MM.1S (cell line): ENCODE measurements around the gene SYNE4.

Source experiments
- DNase-seq: peaks from one replicate; pipeline ENCODE4 v3.0.0-alpha.2; 2015
- H2AFZ ChIP-seq: fragments of 300-600 bp; sonication (generic); 2 replicates; pipeline ENCODE4 v1.6.0; 2016; ENCODE audit warnings: antibody characterized with exemption, low read length
- H3F3A ChIP-seq: fragments of 300-600 bp; sonication (generic); 2 replicates; pipeline ENCODE4 v1.6.1; 2016; ENCODE audit warnings: mild to moderate bottlenecking, antibody characterized with exemption, low read length, moderate library complexity, mixed read lengths; ENCODE audit not compliant: insufficient read depth
- H3K27ac ChIP-seq: fragments of 300-600 bp; sonication (generic); 2 replicates; pipeline ENCODE4 v1.5.1; 2016; ENCODE audit warnings: mild to moderate bottlenecking, low read length
- H3K27me3 ChIP-seq: fragments of 300-600 bp; sonication (generic); replicated peaks from 2 replicates; pipeline ENCODE4 v1.6.0; 2016; ENCODE audit warnings: low read length; ENCODE audit not compliant: insufficient read depth
- H3K36me3 ChIP-seq: fragments of 300-600 bp; sonication (generic); replicated peaks from 2 replicates; pipeline ENCODE4 v1.6.1; 2016; ENCODE audit warnings: mild to moderate bottlenecking, low read length, mixed read lengths; ENCODE audit not compliant: insufficient read depth
- H3K4me1 ChIP-seq: fragments of 300-600 bp; sonication (generic); 2 replicates; pipeline ENCODE4 v1.6.1; 2016; ENCODE audit warnings: low read length, mixed read lengths
- H3K4me2 ChIP-seq: fragments of 300-600 bp; sonication (generic); 2 replicates; pipeline ENCODE4 v1.6.0; 2016; ENCODE audit warnings: low read depth, low read length
- H3K4me3 ChIP-seq: fragments of 300-600 bp; sonication (generic); 2 replicates; pipeline ENCODE4 v1.5.1; 2016; ENCODE audit warnings: low read length, mixed read lengths
- H3K79me2 ChIP-seq: fragments of 300-600 bp; sonication (generic); 2 replicates; pipeline ENCODE4 v1.6.1; 2016; ENCODE audit warnings: mixed run types, low read length, mixed read lengths
- H3K9ac ChIP-seq: fragments of 300-600 bp; sonication (generic); 2 replicates; pipeline ENCODE4 v1.6.1; 2016; ENCODE audit warnings: low read length, mixed read lengths
- H3K9me2 ChIP-seq: fragments of 300-600 bp; sonication (generic); replicated peaks from 2 replicates; pipeline ENCODE4 v1.6.1; 2016; ENCODE audit warnings: mild to moderate bottlenecking, low read length, mixed read lengths; ENCODE audit not compliant: insufficient read depth
- H3K9me3 ChIP-seq: fragments of 300-600 bp; sonication (generic); replicated peaks from 2 replicates; pipeline ENCODE4 v1.6.1; 2016; ENCODE audit warnings: mild to moderate bottlenecking, low read length, mixed read lengths; ENCODE audit not compliant: insufficient read depth
- H4K20me1 ChIP-seq: fragments of 300-600 bp; sonication (generic); 2 replicates; pipeline ENCODE4 v1.6.1; 2016; ENCODE audit warnings: mild to moderate bottlenecking, low read length, moderate library complexity, mixed read lengths; ENCODE audit not compliant: insufficient read depth
- CTCF ChIP-seq: fragments of 300-600 bp; sonication (generic); IDR thresholded peaks from 2 replicates; pipeline ENCODE4 v1.5.1; 2016; ENCODE audit warnings: antibody characterized with exemption, low read length, mixed read lengths
- EZH2 ChIP-seq: fragments of 300-600 bp; sonication (generic); optimal IDR thresholded peaks from 2 replicates; pipeline ENCODE3; 2017; ENCODE audit warnings: low read depth, mild to moderate bottlenecking, antibody characterized with exemption, low read length, mixed read lengths
- EZH2phosphoT487 ChIP-seq: fragments of 300-600 bp; sonication (generic); IDR thresholded peaks from 2 replicates; pipeline ENCODE4 v1.6.1; 2018; ENCODE audit warnings: antibody characterized with exemption, low read length

The SYNE4 gene

GRCh38 chr19:35990156-35990555 is 18.5 kb downstream of the SYNE4 start:
- peaks cover 25% of the 10 kb centered on the region for H3K27me3 ChIP-seq
- H3K9me3 ChIP-seq: no peaks in the 10 kb centered on the region
- no peak overlapping the region for H3K4me2 ChIP-seq
- H3K9ac ChIP-seq: no peak overlapping the region
- H3K9me2 ChIP-seq: no peaks in the 10 kb centered on the region
- no peak for DNase-seq
- TF ChIP-seq EZH2phosphoT487: no peak
- no peak for TF ChIP-seq CTCF
- TF ChIP-seq EZH2: no peak
- H3K27ac ChIP-seq: no peak overlapping the region
- H3K4me1 ChIP-seq: no peaks in the 10 kb centered on the region
- no peaks in the 10 kb centered on the region for H3K36me3 ChIP-seq
- no peaks in the 10 kb centered on the region for H4K20me1 ChIP-seq
- no peak overlapping the region for H2AFZ ChIP-seq
- H3K4me3 ChIP-seq: no peak overlapping the region
- no peaks in the 10 kb centered on the region for H3F3A ChIP-seq
- peaks cover 2% of the 10 kb centered on the region for H3K79me2 ChIP-seq

GRCh38 chr19:35988824-35989223 is 19.8 kb downstream of the SYNE4 start:
- Histone ChIP-seq H3K79me2 (no peaks in the 10 kb centered on the region), H3K4me1 (no peaks in the 10 kb centered on the region), H3K27me3 (peaks cover 34% of the 10 kb centered on the region), H3K4me3 (no peak overlapping the region), H3K9me2 (no peaks in the 10 kb centered on the region), H4K20me1 (no peaks in the 10 kb centered on the region), H2AFZ (no peak overlapping the region), H3K4me2 (no peak overlapping the region), H3K9ac (no peak overlapping the region), H3F3A (no peaks in the 10 kb centered on the region), H3K9me3 (no peaks in the 10 kb centered on the region), H3K36me3 (no peaks in the 10 kb centered on the region), H3K27ac (no peak overlapping the region)
- TF ChIP-seq EZH2phosphoT487 (no peak), CTCF (no peak), EZH2 (no peak)
- DNase-seq: no peak

- no peaks in the 10 kb centered on the region for H3K9me2 ChIP-seq
- no peaks in the 10 kb centered on the region for H4K20me1 ChIP-seq
- no peak overlapping the region for H3K4me2 ChIP-seq
- H3K27ac ChIP-seq: no peak overlapping the region
- H3K4me1 ChIP-seq: no peaks in the 10 kb centered on the region
- H3K9me3 ChIP-seq: no peaks in the 10 kb centered on the region
- TF ChIP-seq EZH2phosphoT487 (no peak), EZH2 (no peak), CTCF (no peak)
- no peaks in the 10 kb centered on the region for H3F3A ChIP-seq
- H3K79me2 ChIP-seq: no peaks in the 10 kb centered on the region
- H3K27me3 ChIP-seq: peaks cover 42% of the 10 kb centered on the region
- no peak overlapping the region for H3K9ac ChIP-seq
- no peak for DNase-seq
- no peak overlapping the region for H2AFZ ChIP-seq
- no peaks in the 10 kb centered on the region for H3K36me3 ChIP-seq
- no peak overlapping the region for H3K4me3 ChIP-seq
These were observed 21.1 kb downstream of the SYNE4 start for GRCh38 chr19:35987571-35987896.
